Left renal cortex interstitium (tissue), 4 donors: ENCODE measurements around the gene CENPX. TPM values are rescaled to one million over a fixed set of nuclear protein-coding genes. Genes with fewer than 3 reads are reported as not detected.

Experiments
- DNase-seq, 4 donors: peaks; one replicate each; pipeline ENCODE4 v3.0.0-alpha.2; 2013; ENCODE audit warnings: low read depth in 4 of 4, low spot score in 2 of 4, missing footprints in 1 of 4
- polyA plus RNA-seq, 4 donors: library from polyadenylated mRNA; unstranded; fragments of 120-200 nt; gene quantifications; one replicate each; pipeline ENCODE4 v1.2.1, GENCODE V29; 2013; ENCODE audit not compliant: insufficient read length in 4 of 4

CENPX gene
- polyA plus RNA-seq, 4 donors: 36.3 to 49.2 (median 45.1) TPM

GRCh38 chr17:82055965-82056728 lies 33.5 kb upstream of the CENPX start:
- no peak for DNase-seq

DNA sequence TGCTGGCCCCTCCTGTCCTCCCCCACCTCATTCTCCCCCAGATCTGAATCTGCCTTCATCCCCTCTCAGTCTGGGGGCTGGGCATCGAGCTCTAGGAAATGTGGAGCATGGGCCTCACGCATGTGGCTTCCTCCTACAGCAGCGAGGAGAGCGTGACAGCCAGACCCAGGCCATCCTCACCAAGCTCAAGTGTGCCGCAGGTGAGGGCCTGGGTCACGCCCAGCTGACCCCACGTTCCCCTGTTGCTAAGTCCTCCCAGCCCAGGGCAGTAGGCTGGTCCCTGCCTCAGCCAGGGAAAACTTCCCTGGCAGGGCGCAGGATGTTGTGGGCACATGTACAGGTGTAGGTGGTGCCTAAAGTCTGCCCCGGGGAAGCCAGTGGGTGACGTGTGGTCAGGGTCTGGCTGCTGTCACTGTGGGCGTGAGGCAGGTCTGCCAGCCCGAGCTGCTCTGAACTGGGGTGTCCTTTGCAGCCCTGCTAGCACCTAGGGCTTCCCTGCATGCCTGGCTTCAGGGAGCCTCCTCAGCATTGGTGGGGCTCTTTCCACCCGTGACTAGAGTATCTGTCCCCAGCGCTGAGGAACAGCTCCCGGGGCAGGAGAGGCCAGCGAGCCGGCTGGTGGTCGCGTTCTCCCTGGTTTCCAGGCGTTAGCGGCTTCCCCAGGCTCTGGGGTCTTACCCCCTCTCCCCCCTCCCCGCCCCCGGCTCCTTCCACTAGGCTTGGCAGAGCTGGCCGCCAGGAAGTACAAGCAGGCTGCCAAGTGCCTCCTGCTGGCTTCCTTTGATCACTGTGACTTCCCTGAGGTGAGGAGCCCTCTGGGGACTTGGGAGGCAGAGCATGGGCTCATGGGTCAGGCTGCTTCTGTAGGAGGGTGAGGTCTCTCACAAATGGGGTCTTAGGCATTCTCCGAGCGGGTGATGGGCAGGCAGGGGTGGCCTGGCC lies 32.6 kb upstream of the CENPX start:
- DNase-seq: no peak

GRCh38 chr17:82054351-82055022 lies 31.8 kb upstream of the CENPX start:
- no peak for DNase-seq

DNA sequence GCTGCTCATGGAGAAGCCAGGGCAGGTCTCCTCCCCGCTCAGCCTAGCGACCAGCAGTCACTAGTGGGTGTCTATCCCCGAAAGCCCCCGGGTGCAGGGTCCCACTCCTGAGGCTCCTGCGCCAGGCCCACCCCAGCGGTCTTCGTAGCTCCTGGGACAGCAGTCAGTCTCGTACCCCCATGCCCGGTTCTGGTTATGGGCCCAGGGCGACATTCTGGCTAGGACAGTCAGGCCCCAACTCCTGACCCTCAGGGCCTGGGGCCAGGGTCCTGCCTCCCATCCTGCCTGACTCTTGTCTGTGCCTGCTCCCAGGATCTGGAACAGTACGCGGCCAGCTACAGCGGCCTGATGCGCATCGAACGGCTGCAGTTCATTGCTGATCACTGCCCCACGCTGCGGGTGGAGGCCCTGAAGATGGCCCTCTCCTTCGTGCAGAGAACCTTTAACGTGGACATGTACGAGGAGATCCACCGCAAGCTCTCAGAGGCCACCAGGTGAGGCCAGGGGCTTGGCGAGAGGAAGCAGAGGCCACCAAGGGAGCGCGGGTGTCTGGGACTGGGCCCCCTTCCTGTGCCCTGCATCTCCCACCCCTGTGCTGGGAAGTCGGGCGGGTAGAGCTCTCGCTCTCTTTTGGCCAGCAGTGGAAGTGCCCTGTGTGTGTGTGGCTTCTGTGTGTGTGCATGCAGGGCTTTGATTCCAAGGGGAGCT lies 31.0 kb upstream of the CENPX start:
- no peak for DNase-seq

DNA sequence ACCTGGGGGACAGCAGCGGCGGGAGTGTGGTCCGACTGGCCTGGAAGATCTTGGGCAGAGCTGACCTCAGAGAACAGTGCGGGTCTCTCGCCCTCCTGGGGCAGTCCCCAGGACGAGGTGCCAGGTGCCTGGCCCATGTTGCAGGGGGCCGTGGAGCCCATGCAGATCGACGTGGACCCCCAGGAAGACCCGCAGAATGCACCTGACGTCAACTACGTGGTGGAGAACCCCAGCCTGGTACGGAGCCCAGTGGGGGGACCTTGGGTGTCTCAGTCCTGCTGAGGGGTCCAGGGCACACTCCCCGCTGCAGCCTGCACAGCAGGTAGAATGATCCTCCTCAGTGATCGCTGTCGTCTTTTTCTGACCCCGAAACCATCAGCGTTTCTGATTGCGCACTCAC lies 30.5 kb upstream of the CENPX start:
- no peak for DNase-seq

DNA sequence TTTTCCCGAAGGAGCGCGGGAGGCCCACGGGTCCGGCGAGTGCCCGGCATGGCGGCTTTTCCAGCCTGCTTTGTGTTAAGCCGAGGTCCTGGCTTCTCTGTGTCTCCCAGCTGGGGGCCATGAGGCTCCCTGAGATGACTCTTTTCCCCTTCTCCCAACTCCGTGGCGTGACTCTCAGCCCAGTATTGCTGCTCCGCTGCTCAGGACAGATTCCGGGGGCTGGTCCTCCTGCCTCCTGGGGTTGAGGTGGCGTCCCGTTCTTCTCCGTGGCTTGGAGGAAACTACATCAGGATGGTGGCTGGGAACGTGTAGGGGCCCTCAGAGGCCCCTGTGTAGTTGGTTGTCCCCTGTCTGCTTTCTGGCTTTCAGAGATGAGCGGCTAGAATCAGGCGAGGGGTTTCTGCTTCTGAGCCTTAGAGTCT lies 30.0 kb upstream of the CENPX start:
- no peak for DNase-seq

DNA sequence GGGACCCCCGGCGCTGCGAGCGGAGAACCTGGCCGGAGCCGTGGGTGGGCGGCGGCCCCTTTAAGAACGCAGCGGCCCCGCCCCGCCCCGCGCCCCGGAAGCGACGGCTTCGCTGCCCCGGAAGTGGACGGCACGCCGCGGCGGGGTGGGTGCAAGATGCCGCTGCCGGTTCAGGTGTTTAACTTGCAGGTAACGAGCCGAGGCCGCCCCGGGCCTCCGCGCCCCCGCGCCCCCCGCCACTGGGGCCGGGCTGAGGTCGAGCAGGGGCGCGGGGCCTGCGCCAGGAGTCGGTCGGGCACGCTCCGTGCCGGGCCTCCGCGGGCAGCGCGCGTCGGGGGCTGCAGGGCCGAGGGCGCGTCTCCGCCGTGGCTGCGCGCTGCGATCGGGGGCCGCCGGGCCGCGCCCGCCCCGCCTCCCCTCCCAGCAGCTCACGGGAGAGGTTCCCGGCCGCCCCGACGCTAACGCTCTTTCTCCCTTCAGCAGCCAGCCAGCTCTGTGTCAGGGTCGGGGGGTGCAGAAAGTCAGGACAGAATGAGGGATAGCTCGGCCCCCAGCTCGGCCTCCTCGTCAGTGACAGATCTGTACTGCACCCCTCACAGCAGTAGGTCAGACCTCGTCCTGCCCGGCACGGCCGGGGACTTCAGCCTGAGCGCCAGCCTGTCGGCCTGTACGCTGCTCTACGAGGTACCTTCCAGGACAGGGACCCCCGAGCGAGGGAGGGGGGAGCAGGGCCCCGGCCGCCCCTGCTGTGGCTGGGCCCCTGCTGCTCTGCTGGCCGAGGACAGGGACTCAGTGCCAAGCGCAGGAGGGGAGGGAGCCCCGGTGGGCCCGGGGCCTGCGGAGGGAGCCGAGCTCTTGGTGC lies 29.3 kb upstream of the CENPX start, which contains the start of the genes GPS1 and RFNG:
Gene GPS1 (plus strand): TSS at position 123 of the 862 bp plus-strand sequence. CDS start 34 bp downstream, at position 157.
Gene RFNG (minus strand): TSS at position 36 of the 862 bp plus-strand sequence. CDS start 45 bp downstream, outside the sequence.
- peak in 1 of 4 donors; percentile 56 for DNase-seq

- DNase-seq: no peak
These were observed 28.3 kb upstream of the CENPX start for GRCh38 chr17:82050761-82051641.

DNA sequence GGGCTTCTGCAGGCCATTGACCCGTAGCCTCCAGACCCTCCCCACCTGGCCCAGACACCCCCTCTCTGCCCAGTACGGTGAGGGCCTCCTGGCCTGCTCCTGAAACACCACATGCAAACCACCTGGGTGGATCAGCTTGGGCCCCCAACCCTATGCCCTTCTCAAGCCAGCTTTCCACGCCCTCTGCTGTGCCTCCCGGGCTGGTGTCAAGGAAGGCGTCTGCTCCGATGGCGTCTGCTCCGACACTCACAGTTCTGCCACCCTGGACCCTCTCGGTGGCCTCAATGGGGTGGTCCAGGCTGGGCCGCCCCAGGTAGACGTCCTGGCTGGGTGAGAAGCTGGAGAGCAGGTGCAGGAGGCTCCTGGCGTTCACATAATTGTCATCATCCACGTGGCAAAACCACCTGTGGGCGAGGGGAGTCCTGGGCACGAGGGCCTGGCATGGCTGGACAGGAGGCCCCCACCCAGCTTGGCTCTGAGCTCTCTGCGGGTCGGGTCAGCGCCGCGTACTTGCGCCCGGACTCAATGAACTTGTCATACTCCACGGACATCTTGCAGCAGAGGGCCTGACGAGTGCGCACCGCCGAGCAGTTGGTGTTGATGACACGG lies 27.6 kb upstream of the CENPX start:
- DNase-seq: no peak

- no peak for DNase-seq
These were observed 26.9 kb upstream of the CENPX start for GRCh38 chr17:82049521-82049971.

DNA sequence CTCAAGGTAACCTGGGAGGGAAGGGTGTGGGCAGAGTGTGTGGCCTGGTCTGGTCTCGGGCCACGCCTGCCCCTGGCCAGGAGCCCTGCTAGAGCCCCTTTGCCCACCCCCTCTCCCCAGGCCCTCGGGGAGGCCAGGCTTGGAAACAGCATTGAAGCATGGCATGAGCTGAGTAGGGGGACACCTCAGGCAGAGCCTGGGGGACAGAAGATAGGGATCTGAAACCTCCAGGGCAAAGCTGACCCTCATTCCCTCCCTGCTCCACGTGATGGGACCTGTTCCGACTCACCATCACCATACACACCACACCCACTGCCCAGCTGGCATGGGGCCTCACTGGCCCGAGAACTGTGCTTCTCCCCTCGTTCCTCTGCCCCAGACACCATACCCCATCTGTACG lies 26.4 kb upstream of the CENPX start:
- DNase-seq: no peak

DNA sequence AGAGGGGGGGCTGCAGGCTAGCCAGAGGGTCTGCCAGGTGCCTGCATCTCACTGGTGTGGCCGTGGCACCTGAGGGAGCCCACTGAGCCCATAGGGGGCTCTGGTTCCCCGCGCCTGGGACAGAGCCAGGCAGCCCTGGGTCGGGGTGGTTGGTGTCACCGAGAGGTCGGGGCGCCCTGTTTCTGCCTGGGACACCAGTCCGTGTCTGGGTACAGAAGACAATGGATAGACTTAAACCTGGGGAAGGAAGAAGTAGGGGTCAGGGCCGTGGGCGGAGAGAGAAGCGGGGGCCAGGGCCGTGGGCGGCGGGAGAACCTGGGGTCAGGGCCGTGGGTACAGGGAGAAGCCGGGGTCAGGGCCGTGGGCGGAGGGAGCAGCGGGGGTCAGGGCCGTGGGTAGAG lies 25.9 kb upstream of the CENPX start:
- no peak for DNase-seq

GRCh38 chr17:82047914-82048570 lies 25.4 kb upstream of the CENPX start:
- DNase-seq: no peak

- no peak for DNase-seq
These were observed 24.7 kb upstream of the CENPX start for GRCh38 chr17:82047379-82047778.

DNA sequence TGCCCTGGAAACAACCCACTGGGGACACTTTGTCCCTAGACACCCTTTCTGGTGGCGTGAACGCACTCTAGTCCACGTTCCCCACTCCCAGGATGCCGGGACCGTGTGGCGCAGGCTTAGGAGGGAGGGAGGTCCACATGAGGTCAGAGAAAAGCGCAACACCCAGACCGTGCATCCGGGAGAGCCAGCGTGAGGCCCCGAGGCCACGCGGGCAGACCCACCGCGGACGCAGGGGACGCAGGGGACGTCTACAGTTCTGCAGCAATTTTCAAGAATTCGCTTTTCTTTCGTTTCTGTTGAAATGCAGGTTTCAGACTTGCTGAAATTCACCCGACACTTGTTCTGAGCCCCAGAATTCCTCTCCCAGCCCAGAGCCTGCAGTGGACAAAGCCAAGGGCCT lies 24.2 kb upstream of the CENPX start:
- no peak for DNase-seq

DNA sequence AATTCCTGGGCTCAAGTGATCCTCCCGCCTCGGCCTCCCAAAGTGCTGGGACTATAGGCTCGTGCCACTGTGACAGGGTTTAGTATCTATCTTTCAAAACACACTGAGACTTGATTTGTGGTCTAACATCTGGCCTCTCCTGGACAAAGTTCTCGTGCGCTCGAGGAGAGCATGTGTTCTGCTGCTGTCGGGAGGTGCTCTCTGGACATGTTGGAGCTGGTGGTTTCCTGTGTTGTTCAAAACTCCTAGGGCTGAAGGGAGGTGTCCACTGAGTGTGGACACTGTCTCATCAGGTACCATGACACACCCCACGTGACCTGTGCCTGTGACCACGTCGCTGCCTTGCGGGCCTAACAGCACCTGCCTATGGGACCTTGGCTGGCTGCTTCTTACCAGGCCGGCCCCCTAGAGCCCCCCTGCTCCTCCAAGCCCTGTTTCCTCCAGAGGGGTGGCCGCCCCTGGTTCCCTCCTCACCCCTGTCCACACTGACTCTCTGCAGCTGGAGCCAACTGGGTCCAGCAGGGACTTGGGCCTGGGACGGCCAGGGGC lies 23.3 kb upstream of the CENPX start:
- DNase-seq: no peak

GRCh38 chr17:82043507-82043906 lies 20.8 kb upstream of the CENPX start:
- no peak for DNase-seq
